Testis (tissue), 3 donors: ENCODE data around the gene CCDC152. TPM values are rescaled to one million over a fixed set of nuclear protein-coding genes. Genes with fewer than 3 reads are reported as not detected.

Experiments used
- DNase-seq: peaks from one replicate; pipeline ENCODE4 v3.0.0-alpha.2; 2019
- H3K27ac ChIP-seq, 2 donors: fragments of 200-600 bp; sonication (generic); one replicate each; pipeline ENCODE4 v1.5.1; 2019
- H3K27me3 ChIP-seq: fragments of 200-600 bp; sonication (generic); one replicate; pipeline ENCODE4 v1.5.1; 2019
- H3K36me3 ChIP-seq: fragments of 200-600 bp; sonication (generic); one replicate; pipeline ENCODE4 v1.5.1; 2017; ENCODE audit warnings: low read depth; ENCODE audit errors: missing control alignments
- H3K4me1 ChIP-seq: fragments of 200-600 bp; sonication (generic); one replicate; pipeline ENCODE4 v1.5.1; 2019
- H3K4me3 ChIP-seq, 2 donors: fragments of 200-600 bp; sonication (generic); one replicate each; pipeline ENCODE4 v1.5.1; 2017 to 2019
- H3K9me3 ChIP-seq: fragments of 200-600 bp; sonication (generic); one replicate; pipeline ENCODE4 v1.5.1; 2017
- CTCF ChIP-seq, 3 experiments: fragments of 450-650 bp in 2 of 3; fragments of 200-600 bp in 1 of 3; sonication (generic) in 1 of 3; IDR thresholded peaks; one replicate each; pipeline ENCODE4 v1.5.1; 2016 to 2019; ENCODE audit warnings: antibody characterized with exemption in 3 of 3, mild to moderate bottlenecking in 2 of 3, moderate library complexity in 1 of 3
- POLR2A ChIP-seq: fragments of 450-650 bp; IDR thresholded peaks from one replicate; pipeline ENCODE4 v1.6.1; 2017; ENCODE audit warnings: antibody characterized with exemption, mild to moderate bottlenecking, moderate library complexity
- WGBS, 2 donors: methylation state at CpG; one replicate each; pipeline ENCODE4 v1.1.5; 2018; 5-methylcytosine and 5-hydroxymethylcytosine counted together
- intact Hi-C: fragments of 100-400 bp; cut with DNase I; formaldehyde crosslinking; loops from one replicate; pipeline ENCODE4 v1.15.1; 2023; ENCODE audit warnings: low total_unique reads
- polyA plus RNA-seq: library from polyadenylated mRNA; stranded (reverse); fragments of 350-450 nt; fragmentation: Illumina TruSeq; extraction: RNeasy Lipid Tissue Mini Kit (QIAGEN cat#74804); gene quantifications from one replicate; pipeline ENCODE4 v1.2.3, GENCODE V29; 2014; ENCODE audit warnings: low read depth, low replicate concordance; ENCODE audit not compliant: insufficient read depth
- total RNA-seq, 2 donors: library from RNA; depleted of rRNA; stranded (reverse); fragments of >200 nt; gene quantifications; one replicate each; pipeline ENCODE4 v1.2.3, GENCODE V29; 2016

Gene CCDC152
- total and polyA plus RNA-seq, 3 donors from 2014 or later = 1.4 to 5.2 (median 2.4) TPM

- no peaks in the 10 kb centered on the region for H3K36me3 ChIP-seq
- WGBS, 2 donors = 94 to 100% methylated on average over 1 of the region's 1 CpG
- no peak for TF ChIP-seq CTCF (IDR thresholded peaks at IDR 0.05)
- no peak for TF ChIP-seq POLR2A
- DNase-seq = no peak
- H3K4me1 ChIP-seq = no peaks in the 10 kb centered on the region
- intact Hi-C loops = no loop called here
- H3K4me3 ChIP-seq = no peak overlapping the region
- no peaks in the 10 kb centered on the region for H3K9me3 ChIP-seq
- no peaks in the 10 kb centered on the region for H3K27me3 ChIP-seq
- H3K27ac ChIP-seq = no peak overlapping the region
These were observed 27.5 kb downstream of the CCDC152 start for GRCh38 chr5:42784132-42784531.

- no peak overlapping the region for H3K27ac ChIP-seq
- H3K27me3 ChIP-seq = no peaks in the 10 kb centered on the region
- no peak overlapping the region for H3K4me3 ChIP-seq
- no peak for DNase-seq
- intact Hi-C loops = no loop called here
- WGBS, 2 donors = 89 to 94% methylated on average over 4 of the region's 4 CpGs
- H3K36me3 ChIP-seq = no peaks in the 10 kb centered on the region
- H3K9me3 ChIP-seq = no peaks in the 10 kb centered on the region
- no peaks in the 10 kb centered on the region for H3K4me1 ChIP-seq
- TF ChIP-seq CTCF (IDR thresholded peaks at IDR 0.05) (no peak), POLR2A (no peak)
These were observed 29.1 kb downstream of the CCDC152 start for GRCh38 chr5:42785756-42786155.

GRCh38 chr5:42787073-42787472, 30.5 kb downstream of the CCDC152 start:
- no peak for DNase-seq
- Histone ChIP-seq H3K4me3 (no peak overlapping the region), H3K9me3 (no peaks in the 10 kb centered on the region), H3K27ac (no peak overlapping the region), H3K27me3 (no peaks in the 10 kb centered on the region), H3K4me1 (no peaks in the 10 kb centered on the region), H3K36me3 (no peaks in the 10 kb centered on the region)
- TF ChIP-seq CTCF (IDR thresholded peaks at IDR 0.05) = no peak
- no peak for TF ChIP-seq POLR2A
- intact Hi-C loops = no loop called here

- Histone ChIP-seq H3K4me1 (no peaks in the 10 kb centered on the region), H3K27me3 (no peaks in the 10 kb centered on the region), H3K27ac (no peak overlapping the region), H3K9me3 (no peaks in the 10 kb centered on the region), H3K36me3 (no peaks in the 10 kb centered on the region), H3K4me3 (no peak overlapping the region)
- TF ChIP-seq POLR2A = no peak
- TF ChIP-seq CTCF (IDR thresholded peaks at IDR 0.05) = no peak
- intact Hi-C loops = no loop called here
- DNase-seq = no peak
- WGBS, 2 donors = 100% methylated on average over 1 of the region's 1 CpG
These were observed 31.2 kb downstream of the CCDC152 start for GRCh38 chr5:42787845-42788244.

GRCh38 chr5:42791151-42791550, 34.5 kb downstream of the CCDC152 start:
- Histone ChIP-seq H3K4me1 (no peaks in the 10 kb centered on the region), H3K9me3 (no peaks in the 10 kb centered on the region), H3K27me3 (no peaks in the 10 kb centered on the region), H3K27ac (no peak overlapping the region), H3K36me3 (no peaks in the 10 kb centered on the region), H3K4me3 (no peak overlapping the region)
- intact Hi-C loops = no loop called here
- TF ChIP-seq CTCF (IDR thresholded peaks at IDR 0.05) (no peak), POLR2A (no peak)
- no peak for DNase-seq
